GM12892 (cell line): ENCODE results near the gene GRIN2B.

Experiments
- DNase-seq: peaks from one replicate; pipeline ENCODE4 v3.0.0; 2011; ENCODE audit not compliant: insufficient read length
- FAIRE-seq: peaks from 2 replicates; lab custom pipeline; 2011; peaks lifted over from hg19 to GRCh38; lab: Jason Lieb, UNC
- POLR2A ChIP-seq: IDR thresholded peaks from 2 replicates; pipeline ENCODE4 v1.6.1; 2011; ENCODE audit warnings: low read depth, low read length, control low read depth
- POLR2AphosphoS5 ChIP-seq: IDR thresholded peaks from 2 replicates; pipeline ENCODE4 v1.6.1; 2011; ENCODE audit warnings: low read depth, low read length, control low read depth
- TAF1 ChIP-seq: IDR thresholded peaks from 2 replicates; pipeline ENCODE4 v1.6.1; 2011; ENCODE audit warnings: low read depth, mild to moderate bottlenecking, control low read depth, low read length, borderline replicate concordance

GRIN2B gene

DNA sequence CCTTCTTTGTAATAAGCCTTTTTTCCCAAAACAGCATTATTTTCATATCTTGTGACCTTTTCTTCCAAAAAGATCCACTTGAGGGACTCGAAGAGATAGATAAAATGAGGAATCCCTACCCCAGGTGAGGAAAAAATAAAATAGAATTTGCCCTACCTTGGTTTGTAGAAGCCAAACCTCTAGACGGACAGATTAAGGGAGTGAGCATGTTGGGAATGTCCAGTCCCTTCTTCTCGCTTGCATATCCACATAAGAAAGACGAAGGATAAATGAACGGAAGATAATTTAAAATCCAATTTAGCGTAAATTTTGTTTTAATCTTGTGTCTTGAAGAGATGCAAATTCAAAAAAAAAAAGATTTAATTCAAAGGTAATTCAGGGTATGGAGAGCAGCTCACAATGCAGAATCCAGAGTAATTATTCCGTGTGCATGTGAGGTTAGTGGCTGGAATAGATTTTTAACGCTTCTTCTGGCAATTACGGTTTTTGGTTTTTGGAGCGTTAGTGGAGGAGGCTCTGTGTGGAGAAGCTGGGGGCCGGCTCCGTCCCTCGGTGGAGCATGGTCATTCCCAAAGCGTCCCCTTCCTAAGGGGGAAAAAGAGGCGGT lies 1.5 kb downstream of the GRIN2B start:
- DNase-seq = no peak
- no peak for FAIRE-seq
- no peak for TF ChIP-seq POLR2A
- TF ChIP-seq POLR2AphosphoS5 = no peak
- no peak for TF ChIP-seq TAF1

DNA sequence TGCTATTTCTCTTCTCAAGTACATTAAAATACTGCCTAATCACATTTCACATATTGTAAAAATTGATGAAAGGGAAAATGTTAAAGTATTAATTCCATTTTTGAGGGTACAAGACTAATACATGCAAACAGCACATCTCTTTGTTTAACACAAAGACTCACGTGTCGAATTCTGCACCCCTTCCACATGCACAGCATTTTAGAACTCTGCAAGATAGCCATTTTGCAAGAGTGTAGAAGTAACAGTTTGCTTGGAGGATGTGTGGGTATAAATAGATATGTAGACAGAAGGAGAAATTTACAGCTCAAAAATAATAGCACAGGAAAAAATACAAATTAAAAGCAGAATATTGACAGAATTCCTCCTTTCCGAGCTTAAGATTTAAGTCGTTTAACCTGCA lies 2.5 kb downstream of the GRIN2B start:
- FAIRE-seq (no peak), DNase-seq (no peak)
- no peak for TF ChIP-seq POLR2A
- no peak for TF ChIP-seq POLR2AphosphoS5
- no peak for TF ChIP-seq TAF1

DNA sequence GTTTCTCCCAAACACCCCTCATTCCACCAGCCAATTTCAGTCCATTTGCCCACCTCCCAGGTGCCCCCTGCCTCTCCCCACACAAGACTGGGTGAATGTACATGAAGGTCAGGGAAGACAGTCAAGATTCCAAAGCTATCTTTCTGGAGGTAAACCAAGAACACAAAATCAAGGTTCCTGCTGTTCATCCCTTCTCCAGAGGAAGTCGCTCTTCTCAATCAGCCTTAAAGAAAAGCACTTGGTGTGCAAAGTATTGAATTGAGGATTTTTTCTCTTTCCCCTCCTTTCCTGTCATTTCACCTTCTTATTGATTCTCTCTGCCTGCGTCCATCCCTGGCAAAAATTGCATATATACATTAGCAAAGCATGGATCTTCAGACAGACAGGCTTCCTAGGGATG lies 4.5 kb downstream of the GRIN2B start:
- no peak for FAIRE-seq
- no peak for DNase-seq
- TF ChIP-seq POLR2AphosphoS5 (no peak), POLR2A (no peak), TAF1 (no peak)

DNA sequence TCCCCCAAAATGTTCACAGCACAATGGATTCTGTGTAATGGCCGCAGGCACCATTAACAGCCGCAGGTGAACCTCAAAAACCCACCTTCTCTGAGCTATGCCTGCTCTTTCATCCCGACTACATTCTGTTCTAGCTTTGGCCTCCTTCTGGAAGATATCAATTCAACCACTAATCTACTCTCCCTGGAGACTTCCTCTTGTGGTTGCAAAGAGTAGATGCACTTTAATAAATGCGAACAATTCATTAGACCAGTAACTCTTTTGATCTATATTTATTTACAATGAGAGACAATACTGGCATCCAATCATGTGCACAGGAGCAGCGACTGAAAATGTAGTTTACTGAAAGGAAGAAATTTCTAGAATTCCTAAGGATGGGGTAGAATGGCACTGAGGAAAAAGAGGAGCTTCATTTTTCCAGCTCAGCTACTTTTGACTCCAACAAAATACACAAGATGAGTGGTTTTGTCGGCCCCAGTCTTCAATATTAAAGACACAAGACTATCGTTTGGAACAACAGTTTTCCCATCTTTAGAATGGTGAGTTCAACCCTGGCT lies 5.3 kb downstream of the GRIN2B start:
- DNase-seq = no peak
- no peak for FAIRE-seq
- no peak for TF ChIP-seq POLR2AphosphoS5
- no peak for TF ChIP-seq TAF1
- TF ChIP-seq POLR2A = no peak

DNA sequence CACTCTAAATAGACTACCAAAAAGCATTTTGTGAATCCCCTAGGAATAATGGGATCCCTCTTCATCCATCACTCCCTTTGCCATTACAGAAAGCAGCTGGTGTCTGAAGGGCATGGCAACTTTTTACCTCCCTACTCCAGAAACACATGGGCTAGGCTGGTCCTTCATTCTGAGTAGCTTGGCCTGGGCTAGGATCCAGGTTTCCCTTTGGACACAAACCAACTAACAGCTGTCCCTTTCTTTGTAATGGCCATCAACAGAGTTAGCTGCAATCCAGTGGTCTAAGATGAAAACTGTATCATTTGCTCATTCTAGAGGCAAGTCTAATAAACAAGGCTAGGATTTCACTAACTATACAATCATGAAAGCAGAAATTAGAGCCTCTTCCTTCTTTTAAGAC lies 7.4 kb downstream of the GRIN2B start:
- FAIRE-seq = no peak
- DNase-seq = no peak
- TF ChIP-seq TAF1 = no peak
- no peak for TF ChIP-seq POLR2AphosphoS5
- no peak for TF ChIP-seq POLR2A

DNA sequence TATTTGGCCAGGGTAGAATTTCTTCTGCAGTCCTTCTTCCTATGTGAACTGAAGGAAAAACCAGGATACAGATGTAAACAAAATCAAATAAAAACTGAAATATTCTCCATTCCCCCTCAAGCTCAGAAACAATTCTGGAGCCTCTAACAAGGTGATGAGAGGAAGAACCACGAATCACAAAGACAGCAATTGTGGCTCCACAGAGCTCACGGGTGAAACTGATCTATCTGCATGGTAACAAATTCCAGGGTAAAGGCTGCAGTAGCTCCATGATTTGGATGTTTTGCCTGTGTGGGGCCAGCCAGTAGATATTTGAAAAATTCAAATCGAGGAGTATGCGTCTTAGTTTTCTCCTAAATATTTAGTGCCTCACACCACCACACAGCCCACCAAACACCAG lies 10.6 kb downstream of the GRIN2B start:
- DNase-seq = no peak
- no peak for TF ChIP-seq POLR2A
- no peak for FAIRE-seq

DNA sequence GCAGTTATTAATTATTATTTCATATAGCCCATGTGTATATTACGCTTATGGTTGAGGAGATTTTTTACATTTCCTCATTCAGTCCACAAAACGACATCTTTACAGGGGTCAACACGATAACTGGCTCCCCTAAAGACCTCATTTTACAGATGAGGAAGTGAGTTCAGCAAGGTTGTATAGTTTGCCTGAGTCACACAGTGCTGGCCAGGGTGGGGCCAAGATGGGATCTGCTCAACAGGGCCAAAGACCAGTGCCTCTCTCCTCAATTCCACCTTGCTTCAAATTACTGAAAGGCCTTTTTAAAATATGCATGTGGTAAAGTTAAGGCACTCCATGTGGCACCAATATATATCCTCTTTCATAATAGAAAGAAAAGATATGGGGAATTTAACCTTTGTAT lies 13.1 kb downstream of the GRIN2B start:
- TF ChIP-seq TAF1 = no peak
- TF ChIP-seq POLR2A = no peak
- no peak for TF ChIP-seq POLR2AphosphoS5

DNA sequence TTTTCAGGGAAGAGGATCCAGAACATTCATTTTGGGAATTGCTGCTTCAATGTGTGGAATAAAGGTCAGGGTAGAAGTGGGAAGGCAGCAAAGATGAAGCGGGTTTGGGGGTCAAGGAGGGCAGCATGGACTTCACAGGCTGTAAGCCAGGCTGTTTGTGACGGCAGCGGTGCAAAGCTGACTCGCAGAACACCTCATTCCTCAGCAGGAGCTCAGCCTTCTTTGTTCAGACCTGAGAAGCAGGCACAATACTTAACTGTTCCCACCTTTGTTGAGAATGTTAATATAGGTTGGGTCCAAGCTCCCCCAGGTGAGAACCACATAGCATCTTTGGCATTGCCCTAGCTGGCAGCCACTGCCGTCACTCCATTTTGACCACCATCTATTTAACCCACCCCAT lies 16.7 kb downstream of the GRIN2B start:
- DNase-seq = no peak
- FAIRE-seq = no peak
- TF ChIP-seq TAF1 = no peak
- TF ChIP-seq POLR2AphosphoS5 = no peak
- TF ChIP-seq POLR2A = no peak

More for the DNA sequence above, 13.1 kb downstream of the GRIN2B start:
- FAIRE-seq (no peak), DNase-seq (no peak)

DNA sequence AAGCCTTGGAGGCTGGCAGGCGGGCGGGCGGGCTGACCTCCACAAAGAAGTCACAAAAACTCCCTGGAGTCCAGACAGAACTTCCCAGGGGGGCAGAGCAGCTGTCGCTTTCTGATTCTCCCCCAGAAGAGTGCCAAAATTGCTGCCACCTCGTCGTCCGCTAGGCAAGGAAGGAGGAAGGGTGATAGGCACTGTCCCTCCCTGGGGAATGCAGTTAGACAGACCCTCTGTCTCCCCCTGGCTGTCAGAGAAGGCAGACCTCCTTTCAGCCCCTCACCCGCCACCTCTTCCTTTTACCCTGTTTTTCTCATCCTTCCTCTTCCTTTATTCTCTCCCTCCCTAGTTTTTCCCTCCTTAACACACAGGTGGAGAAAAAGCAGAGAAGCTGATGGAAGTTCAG lies 18.7 kb downstream of the GRIN2B start:
- FAIRE-seq = no peak
- TF ChIP-seq POLR2A = no peak
- no peak for TF ChIP-seq POLR2AphosphoS5
- TF ChIP-seq TAF1 = no peak
- no peak for DNase-seq

DNA sequence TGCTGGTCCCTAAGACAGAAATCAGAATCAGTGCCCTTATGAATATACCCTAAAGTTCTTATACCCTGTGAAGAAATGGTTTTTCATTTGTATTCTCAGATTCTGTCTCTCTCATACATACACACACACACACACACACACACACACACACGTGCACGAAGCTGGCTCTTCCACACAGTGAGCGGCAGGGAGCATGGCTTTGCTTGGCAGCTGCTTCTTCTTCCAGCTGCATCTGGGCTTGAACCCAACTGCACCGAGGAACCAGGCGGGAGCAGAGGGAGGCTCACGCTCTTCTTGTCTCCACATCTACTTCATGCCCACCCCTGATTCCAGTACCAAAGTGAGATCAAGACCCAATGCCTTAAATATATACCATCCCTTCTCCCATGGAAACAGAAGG lies 19.4 kb downstream of the GRIN2B start:
- DNase-seq (no peak), FAIRE-seq (no peak)
- TF ChIP-seq POLR2AphosphoS5 (no peak), TAF1 (no peak), POLR2A (no peak)

DNA sequence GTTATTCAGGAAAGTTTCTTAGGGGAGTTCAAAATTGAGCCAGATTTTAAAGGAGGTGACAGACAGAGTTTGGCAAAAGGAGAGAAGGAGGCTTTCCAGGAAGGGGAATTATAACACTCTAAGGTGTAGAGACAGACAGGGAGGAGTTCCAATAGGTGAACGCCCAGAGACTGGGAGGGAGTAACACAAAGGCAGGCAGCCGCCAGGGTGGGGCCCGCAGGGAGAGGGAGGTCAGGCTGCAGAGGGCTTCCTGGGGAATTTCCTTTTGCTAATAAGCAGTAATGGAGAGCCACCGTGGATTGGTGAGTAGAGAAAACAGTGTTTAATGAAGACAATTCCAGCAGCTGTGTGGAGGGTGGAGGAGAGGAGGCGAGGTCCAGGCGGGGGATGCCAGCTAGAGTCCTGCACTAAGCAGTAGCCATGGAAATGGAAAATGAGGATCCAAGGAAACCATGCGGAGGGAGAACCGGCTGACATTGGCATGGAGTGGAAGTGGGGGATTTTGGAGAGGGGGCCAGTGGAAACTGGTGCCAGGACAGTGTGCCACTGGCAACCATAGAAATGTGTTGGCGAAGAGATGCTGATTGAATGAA lies 22.2 kb downstream of the GRIN2B start:
- DNase-seq (no peak), FAIRE-seq (no peak)
- TF ChIP-seq POLR2A (no peak), TAF1 (no peak), POLR2AphosphoS5 (no peak)

DNA sequence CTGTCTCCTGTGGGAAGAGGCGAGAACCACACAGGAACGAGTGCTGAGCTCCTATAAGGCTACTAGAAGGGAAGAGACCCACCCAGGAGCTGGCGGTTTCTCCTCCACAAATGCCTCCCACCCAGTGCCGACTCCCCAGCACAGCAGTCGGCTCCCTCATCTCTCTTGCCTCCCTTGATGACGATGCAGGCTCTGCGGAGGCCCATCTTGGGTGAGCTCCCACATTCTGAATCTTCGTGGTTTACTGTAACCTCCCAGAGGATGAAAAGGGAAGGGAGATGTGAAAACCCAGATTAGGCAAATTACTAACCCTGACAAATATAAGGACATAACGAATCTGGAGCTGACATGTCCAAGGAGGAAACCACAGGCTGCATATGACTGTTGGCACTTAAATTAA lies 23.8 kb downstream of the GRIN2B start:
- DNase-seq (no peak), FAIRE-seq (no peak)
- TF ChIP-seq POLR2AphosphoS5 (no peak), TAF1 (no peak)
